K562 (cell line): ENCODE measurements around the gene POLR1H. TPM values are rescaled to one million over a fixed set of nuclear protein-coding genes. Genes with fewer than 3 reads are reported as not detected.
A peak's percentile ranks its signal among the peaks of the same experiment; 100 is the strongest.

Experiments used
- ATAC-seq: fragments of 200-7000 bp; cut with Tn5 transposase; 3 replicates; pipeline ENCODE4 v1.9.1; 2020; ENCODE audit warnings: moderate library complexity
- BruUV-seq: library from RNA; stranded (reverse); fragments of 400-500 nt; replicated peaks from 2 replicates; lab custom pipeline; 2021; lab: Mats Ljungman, UMichigan
- CTCF ChIA-PET: fragments of 300-600 bp; formaldehyde crosslinking; extraction: SDS; loops from one replicate; lab custom pipeline; 2021; ENCODE audit warnings: low intra/inter-chr PET ratio; lab: Yijun Ruan, JAX
- POLR2A ChIA-PET: fragments of 300-600, 350-650 bp; sonication (Branson Sonifier 250); formaldehyde crosslinking; extraction: SDS; loops from one replicate; lab custom pipeline; 2021; ENCODE audit warnings: antibody characterized with exemption, inconsistent platforms; lab: Yijun Ruan, JAX
- DNase-seq, 4 experiments: peaks; one replicate each; pipeline versions ENCODE4 v3.0.0 to v3.0.0-alpha.2; 2011 to 2018; ENCODE audit warnings: low spot score in 3 of 4, mixed read lengths in 3 of 4; ENCODE audit errors: extremely low read depth in 1 of 4
- FAIRE-seq: peaks from 2 replicates; lab custom pipeline; 2011; peaks lifted over from hg19 to GRCh38; lab: Jason Lieb, UNC
- H2AFZ ChIP-seq: 2 replicates; pipeline ENCODE4 v1.6.0; 2011; ENCODE audit warnings: low read depth, low read length, control low read depth, inconsistent platforms
- H3K27ac ChIP-seq: fragments of 200-600 bp; 3 replicates; pipeline ENCODE4 v1.8.0; 2011; ENCODE audit warnings: low read depth, mild to moderate bottlenecking, control low read depth, inconsistent platforms, low read length, moderate library complexity, mixed read lengths; ENCODE audit errors: extremely low read depth
- H3K27me3 ChIP-seq, 2 experiments: fragments of 300-600 bp in 1 of 2; 2 replicates in 1 of 2; 3 replicates in 1 of 2; pipeline versions ENCODE4 v1.6.0 to v1.8.0; 2011; ENCODE audit warnings: inconsistent platforms in 2 of 2, low read length in 2 of 2, mild to moderate bottlenecking in 1 of 2, mixed read lengths in 1 of 2, moderate library complexity in 1 of 2; ENCODE audit not compliant: control insufficient read depth in 2 of 2, insufficient read depth in 2 of 2
- H3K36me3 ChIP-seq: fragments of 300-600 bp; 3 replicates; pipeline ENCODE4 v1.8.0; 2011; ENCODE audit warnings: mild to moderate bottlenecking, low read length, inconsistent platforms; ENCODE audit not compliant: control insufficient read depth, insufficient read depth
- H3K4me1 ChIP-seq, 2 experiments: fragments of 200-600 bp in 1 of 2; replicated peaks in 1 of 2; 2 replicates in 1 of 2; 3 replicates in 1 of 2; pipeline versions ENCODE4 v1.5.1 to v1.8.0; 2011; ENCODE audit warnings: inconsistent platforms in 2 of 2, low read length in 2 of 2, mild to moderate bottlenecking in 1 of 2, mixed read lengths in 1 of 2, moderate library complexity in 1 of 2; ENCODE audit not compliant: control insufficient read depth in 2 of 2, insufficient read depth in 2 of 2
- H3K4me2 ChIP-seq: 2 replicates; pipeline ENCODE4 v1.6.1; 2011; ENCODE audit warnings: low read length, control low read depth, inconsistent platforms, mixed read lengths; ENCODE audit not compliant: insufficient read depth
- H3K4me3 ChIP-seq: fragments of 200-600 bp; sonication (generic), shearing (Covaris generic); 2 replicates; pipeline ENCODE4 v1.5.1; 2016; ENCODE audit warnings: control low read depth, inconsistent platforms
- H3K79me2 ChIP-seq: fragments of 200-600 bp; 3 replicates; pipeline ENCODE4 v1.8.0; 2011; ENCODE audit warnings: low read length, inconsistent platforms; ENCODE audit not compliant: control insufficient read depth, insufficient read depth
- H3K9ac ChIP-seq, 2 experiments: 2 replicates each; pipeline versions ENCODE4 v1.6.0 to v1.6.1; 2011; ENCODE audit warnings: low read depth in 2 of 2, low read length in 2 of 2, control low read depth in 1 of 2, inconsistent platforms in 1 of 2, mild to moderate bottlenecking in 1 of 2, mixed read lengths in 1 of 2; ENCODE audit not compliant: insufficient read depth in 1 of 2
- H3K9me1 ChIP-seq: one replicate; pipeline ENCODE4 v1.6.0; 2011; ENCODE audit warnings: inconsistent platforms, mild to moderate bottlenecking, low read length, moderate library complexity; ENCODE audit not compliant: control insufficient read depth, insufficient read depth
- H3K9me3 ChIP-seq: replicated peaks from 2 replicates; pipeline ENCODE4 v1.5.1; 2011; ENCODE audit warnings: low read depth, low read length, inconsistent platforms; ENCODE audit not compliant: control insufficient read depth, insufficient read depth
- H4K20me1 ChIP-seq: replicated peaks from 2 replicates; pipeline ENCODE4 v1.6.1; 2011; ENCODE audit warnings: low read length, inconsistent platforms, mixed read lengths; ENCODE audit not compliant: control insufficient read depth, insufficient read depth
- AFF1 ChIP-seq, 2 experiments: fragments of 450-650 bp; IDR thresholded peaks; 2 replicates each; pipeline ENCODE4 v1.6.1; 2018; ENCODE audit warnings: mild to moderate bottlenecking in 2 of 2, low read depth in 1 of 2; ENCODE audit not compliant: partially characterized antibody in 2 of 2
- BCL6 ChIP-seq: fragments of 250-450 bp; sonication (Bioruptor Pico); IDR thresholded peaks from 2 replicates; pipeline ENCODE4 v1.4.0; 2020
- CBX3 ChIP-seq, 2 experiments: IDR thresholded peaks; 1 replicate in 1 of 2; 2 replicates in 1 of 2; pipeline ENCODE4 v1.6.1; 2012; ENCODE audit warnings: inconsistent platforms in 2 of 2, low read length in 2 of 2, borderline replicate concordance in 1 of 2, control low read depth in 1 of 2
- FUS ChIP-seq: fragments of 200-400 bp; formaldehyde crosslinking; optimal IDR thresholded peaks from 2 replicates; pipeline ENCODE3; 2017; ENCODE audit warnings: low read depth, low read length
- ILF3 ChIP-seq: fragments of 450-650 bp; IDR thresholded peaks from 2 replicates; pipeline ENCODE4 v1.6.1; 2018; ENCODE audit warnings: antibody characterized with exemption, mild to moderate bottlenecking, moderate library complexity, borderline replicate concordance
- RBM25 ChIP-seq: fragments of 200-400 bp; formaldehyde crosslinking; IDR thresholded peaks from 2 replicates; pipeline ENCODE4 v1.6.1; 2018; ENCODE audit warnings: low read length, low read depth, moderate library complexity; ENCODE audit not compliant: severe bottlenecking
- SOX6 ChIP-seq: fragments of 450-650 bp; IDR thresholded peaks from 2 replicates; pipeline ENCODE4 v1.6.1; 2014; ENCODE audit warnings: mild to moderate bottlenecking
- TRIM24 ChIP-seq, 2 experiments: fragments of 450-650 bp; IDR thresholded peaks; 2 replicates each; pipeline ENCODE4 v1.6.1; 2016
- TRIM28 ChIP-seq: fragments of 450-650 bp; IDR thresholded peaks from 2 replicates; pipeline ENCODE4 v1.6.1; 2017
- WGBS: fragments of 100-300 bp; shearing (Covaris generic); methylation state at CpG from one replicate; pipeline ENCODE4 v1.1.6; 2016; ENCODE audit warnings: low coverage, mixed read lengths; ENCODE audit not compliant: insufficient coverage; ENCODE audit errors: missing lambda C conversion rate; 5-methylcytosine and 5-hydroxymethylcytosine counted together
- in situ Hi-C: fragments of 300-500 bp; cut with MboI; formaldehyde crosslinking; loops from 4 replicates; pipeline ENCODE4 v1.15.0; 2018; ENCODE audit warnings: inconsistent platforms, mixed read lengths
- intact Hi-C: fragments of 100-400 bp; cut with micrococcal nuclease; formaldehyde crosslinking; loops from 2 replicates; pipeline ENCODE4 v1.14.2; 2022
- polyA plus RNA-seq, 8 experiments: library from polyadenylated mRNA; depleted of rRNA in 4 of 8; stranded (reverse) in 5 of 8; unstranded in 3 of 8; fragments of >200 nt; fragmentation: Nextera tagmentation in 2 of 8; fragmentation: Illumina TruSeq in 1 of 8; extraction: Ambion mirVana in 2 of 8; extraction: Trizol in 1 of 8; gene quantifications; 2 replicates each; pipeline versions ENCODE4 v1.2.1 to v1.2.3, GENCODE V29; 2011 to 2014; ENCODE audit warnings: inconsistent platforms in 1 of 8, missing spikeins in 1 of 8
- total RNA-seq, 7 experiments: library from RNA; depleted of rRNA in 6 of 7; stranded (reverse); fragments of >200 nt in 6 of 7; fragmentation: Illumina TruSeq in 2 of 7; extraction: Trizol in 2 of 7; gene quantifications; 2 replicates each; pipeline versions ENCODE4 v1.2.1 to v1.2.3, GENCODE V29; 2011 to 2021; ENCODE audit warnings: low replicate concordance in 1 of 7

Gene POLR1H
- total and polyA plus RNA-seq, 9 of the 15 experiments (the other 6 are each of a cell fraction or from before 2014, with no cell fraction given): 92.2 to 333 (median 143) TPM

- POLR2A ChIA-PET: no interaction called here
- H3K27me3 ChIP-seq: no peaks in the 10 kb centered on the region
- CTCF ChIA-PET: no interaction called here
- peak in 1 of 4 experiments; percentile 20 for DNase-seq
- no peak for TF ChIP-seq FUS
- TF ChIP-seq TRIM24 (IDR thresholded peaks at IDR 0.05): peak in 1 of 2 experiments; percentile 33; a peak in 1 of 4 replicates
- TF ChIP-seq ILF3: no peak
- TF ChIP-seq SOX6: no peak
- no peak for TF ChIP-seq BCL6
- peak in 1 of 2 experiments; percentile 77; a peak in 1 of 3 replicates for TF ChIP-seq CBX3 (IDR thresholded peaks at IDR 0.05; ENCODE audit: borderline replicate concordance in 1 of 2, low read length in 2 of 2)
- peak; percentile 77 for TF ChIP-seq TRIM28
- peak; percentile 75 for TF ChIP-seq RBM25
- no peak for TF ChIP-seq AFF1 (IDR thresholded peaks at IDR 0.05; ENCODE audit: low read depth in 1 of 2, partially characterized antibody in 2 of 2)
- TF ChIP-seq, all 486 proteins: peak for 4
- H3K4me2 ChIP-seq: peak overlapping the region; percentile 93; the same call in 1 of the 2 replicates
- intact Hi-C loops: loop anchor here (5.0 to 10.0 kb wide), 2 partner anchors 95 to 282 kb away; partner anchors contain the start of gene RPP21
- FAIRE-seq: no peak
- ATAC-seq: no peak
- H3K9ac ChIP-seq: peak overlapping the region in 1 of 2 experiments; percentile 96; a peak in 1 of 4 replicates
- peak overlapping the region; percentile 85; the same call in 1 of the 3 replicates for H3K27ac ChIP-seq
- no TSS peak for BruUV-seq
- no peaks in the 10 kb centered on the region for H3K9me1 ChIP-seq
- 63% methylated on average over 5 of the region's 7 CpGs for WGBS
- no peaks in the 10 kb centered on the region for H4K20me1 ChIP-seq
- peaks cover 58% of the 10 kb centered on the region for H3K79me2 ChIP-seq
- in situ Hi-C loops: no loop called here
- no peaks in the 10 kb centered on the region for H3K9me3 ChIP-seq
- peaks cover 30% of the 10 kb centered on the region for H3K36me3 ChIP-seq
- H3K4me1 ChIP-seq: peaks cover 0 to 14% of the 10 kb centered on the region in 2 experiments; a peak in 3 of 5 replicates
- peak overlapping the region; percentile 79 for H3K4me3 ChIP-seq
- H2AFZ ChIP-seq: no peak overlapping the region
Observed at GRCh38 chr6:30062471-30063178, 1.6 kb downstream of the POLR1H start.
